HepG2 (cell line): ENCODE data around the gene PSMB3. TPM values are rescaled to one million over a fixed set of nuclear protein-coding genes. Genes with fewer than 3 reads are reported as not detected.

Source experiments
- AKNA ChIP-seq: sonication (generic); formaldehyde crosslinking; IDR thresholded peaks from 2 replicates; pipeline ENCODE4 v1.4.0; 2020; ENCODE audit warnings: missing genetic modification reagents, borderline replicate concordance
- ARID2 ChIP-seq: sonication (generic); formaldehyde crosslinking; IDR thresholded peaks from 2 replicates; pipeline ENCODE4 v1.8.1; 2022; ENCODE audit warnings: mild to moderate bottlenecking, missing genetic modification reagents, borderline replicate concordance
- BRD4 ChIP-seq: sonication (generic); formaldehyde crosslinking; IDR thresholded peaks from 2 replicates; pipeline ENCODE4 v1.4.0; 2020; ENCODE audit warnings: missing genetic modification reagents
- CBFB ChIP-seq: sonication (generic); formaldehyde crosslinking; IDR thresholded peaks from 2 replicates; pipeline ENCODE4 v1.4.0; 2020; ENCODE audit warnings: missing genetic modification reagents
- CREM ChIP-seq, 2 experiments: sonication (generic) in 1 of 2; formaldehyde crosslinking in 1 of 2; IDR thresholded peaks; 2 replicates each; pipeline versions ENCODE4 v1.4.0 to v1.6.1; 2016 to 2020; ENCODE audit warnings: antibody characterized with exemption in 1 of 2, mild to moderate bottlenecking in 1 of 2, missing genetic modification reagents in 1 of 2
- RARA ChIP-seq: IDR thresholded peaks from 2 replicates; pipeline ENCODE4 v1.6.1; 2016; ENCODE audit warnings: missing genetic modification reagents, missing compliant biosample characterization
- TRIM24 ChIP-seq: sonication (generic); formaldehyde crosslinking; IDR thresholded peaks from 2 replicates; pipeline ENCODE4 v1.8.0; 2022; ENCODE audit warnings: mild to moderate bottlenecking, missing genetic modification reagents
- XBP1 ChIP-seq: sonication (generic); formaldehyde crosslinking; IDR thresholded peaks from 2 replicates; pipeline ENCODE4 v1.5.0; 2020; ENCODE audit warnings: missing genetic modification reagents
- ZBTB40 ChIP-seq, 2 experiments: fragments of 450-650 bp in 1 of 2; sonication (generic) in 1 of 2; formaldehyde crosslinking in 1 of 2; IDR thresholded peaks; 2 replicates each; pipeline versions ENCODE4 v1.6.1 to v1.8.0; 2016 to 2022; ENCODE audit warnings: antibody characterized with exemption in 1 of 2, mild to moderate bottlenecking in 1 of 2, missing genetic modification reagents in 1 of 2
- ZNF274 ChIP-seq: sonication (generic); formaldehyde crosslinking; IDR thresholded peaks from 2 replicates; pipeline ENCODE4 v1.5.1; 2020; ENCODE audit warnings: mild to moderate bottlenecking, missing genetic modification reagents
- ZNF280B ChIP-seq: sonication (generic); formaldehyde crosslinking; IDR thresholded peaks from 2 replicates; pipeline ENCODE4 v1.5.0; 2020; ENCODE audit warnings: missing genetic modification reagents, mild to moderate bottlenecking, borderline replicate concordance
- ZNF644 ChIP-seq: IDR thresholded peaks from 2 replicates; pipeline ENCODE4 v1.6.1; 2016; ENCODE audit warnings: low read depth
- ZNF724P ChIP-seq: sonication (generic); formaldehyde crosslinking; IDR thresholded peaks from 2 replicates; pipeline ENCODE4 v1.8.0; 2022; ENCODE audit warnings: missing genetic modification reagents, borderline replicate concordance
- polyA plus RNA-seq, 8 experiments: library from polyadenylated mRNA; depleted of rRNA in 3 of 8; stranded (reverse) in 7 of 8; unstranded in 1 of 8; fragments of >200 nt; fragmentation: Illumina TruSeq in 4 of 8; extraction: Trizol in 4 of 8; gene quantifications; 2 replicates each; pipeline versions ENCODE4 v1.2.1 to v1.2.3, GENCODE V29; 2011 to 2016; ENCODE audit warnings: low read depth in 4 of 8, missing spikeins in 1 of 8, mixed read lengths in 1 of 8; ENCODE audit not compliant: insufficient read depth in 1 of 8
- total RNA-seq, 5 experiments: library from RNA; depleted of rRNA; stranded (reverse); fragments of >200 nt; fragmentation: Illumina TruSeq; extraction: Trizol; gene quantifications; 2 replicates each; pipeline ENCODE4 v1.2.3, GENCODE V29; 2016; ENCODE audit warnings: low read depth in 1 of 5

Gene PSMB3
- total and polyA plus RNA-seq, 2 of the 13 experiments (the other 11 are each of a cell fraction or from before 2014, with no cell fraction given): 366 to 517 TPM

GRCh38 chr17:38750312-38751121 lies 2.0 kb upstream of the PSMB3 start (continued):
- TF ChIP-seq ZNF280B (CRISPR knock-in tag): no peak; the same call in 1 of the 2 replicates
- TF ChIP-seq ZNF274 (CRISPR knock-in tag): no peak
- TF ChIP-seq ZNF644: no peak
- no peak for TF ChIP-seq ZNF724P (CRISPR knock-in tag)
- TF ChIP-seq ZBTB40 (IDR thresholded peaks at IDR 0.05): no peak
- 0 out of 2 replicates have a peak, but pooled peaks have one; percentile 17 for TF ChIP-seq ZBTB40 (CRISPR knock-in tag; IDR thresholded peaks at IDR 0.05)
- TF ChIP-seq CBFB (CRISPR knock-in tag): no peak; the same call in 1 of the 2 replicates
- TF ChIP-seq XBP1: no peak
- no peak for TF ChIP-seq CREM (IDR thresholded peaks at IDR 0.05)
- TF ChIP-seq CREM (CRISPR knock-in tag; IDR thresholded peaks at IDR 0.05): no peak
- TF ChIP-seq BRD4 (CRISPR knock-in tag): no peak
- no peak for TF ChIP-seq TRIM24 (CRISPR knock-in tag)
- no peak for TF ChIP-seq AKNA (CRISPR knock-in tag)
- no peak for TF ChIP-seq RARA (CRISPR knock-in tag)
- no peak for TF ChIP-seq ARID2 (CRISPR knock-in tag)
